Esophagus squamous epithelium (tissue), 4 donors: ENCODE data around the gene PI3.
"Not testable (repeated sequence)": the region's sequence is repeated elsewhere in the genome, so short reads cannot be mapped to it uniquely, and the experiment has no call there.

Experiments used
- CTCF ChIP-seq, 6 experiments: fragments of 450-650 bp in 4 of 6; fragments of 200-600 bp in 2 of 6; sonication (generic) in 2 of 6; IDR thresholded peaks; one replicate each; pipeline ENCODE4 v1.5.1; 2016 to 2019; ENCODE audit warnings: antibody characterized with exemption in 6 of 6, mild to moderate bottlenecking in 4 of 6, moderate library complexity in 4 of 6
- POLR2A ChIP-seq, 4 donors: fragments of 450-650 bp; IDR thresholded peaks; one replicate each; pipeline ENCODE4 v1.6.1; 2017; ENCODE audit warnings: antibody characterized with exemption in 4 of 4, mild to moderate bottlenecking in 4 of 4, moderate library complexity in 3 of 4

- TF ChIP-seq POLR2A, CTCF (IDR thresholded peaks at IDR 0.05): not testable (repeated sequence)
Measured at GRCh38 chr20:45154794-45155193, 19.9 kb upstream of the PI3 start.
